Cardiac atrium fibroblast (primary cell): ENCODE measurements around the gene MAK. TPM values are rescaled to one million over a fixed set of nuclear protein-coding genes. Genes with fewer than 3 reads are reported as not detected.

Experiments
- total RNA-seq: library from RNA; depleted of rRNA; stranded (reverse); fragments of >200 nt; gene quantifications from 2 replicates; pipeline ENCODE4 v1.2.3, GENCODE V29; 2015

MAK gene
- total RNA-seq = not detected in 2 replicates

GRCh38 chr6:10837995-10838793, at the start of gene MAK:
Gene MAK, minus strand, starts transcription at chr6:10838539. Its CDS starts 7,891 bp downstream, at chr6:10830648.

GRCh38 chr6:10886691-10887502, 48.6 kb upstream of the MAK start, which contains the start of gene SYCP2L:
Gene SYCP2L, plus strand, starts transcription at chr6:10887052. Its CDS starts 75 bp downstream, at chr6:10887127.

GRCh38 chr6:10747251-10747972, 90.9 kb downstream of the MAK start, which contains the start of gene TMEM14B:
Gene TMEM14B, plus strand, starts transcription at chr6:10747805. Its CDS starts 1,441 bp downstream, at chr6:10749246.

GRCh38 chr6:10722820-10723566, 115.3 kb downstream of the MAK start, which contains the start of gene TMEM14C:
Gene TMEM14C, plus strand, starts transcription at chr6:10723070. Its CDS starts 1,544 bp downstream, at chr6:10724614.

Other genes starting within 250 kb of the MAK start
- 5.8 TPM in 1 of 2 replicates, not detected in the other for gene C6orf52, start 143.9 kb downstream of the MAK start, total RNA-seq
- gene PAK1IP1, start 143.6 kb downstream of the MAK start, total RNA-seq = 10.5 and 16.2 TPM in 2 replicates
- 194 and 198 TPM in 2 replicates for gene TMEM14C, start 115.5 kb downstream of the MAK start, total RNA-seq
- gene TMEM14B, start 90.7 kb downstream of the MAK start, total RNA-seq = 111 and 114 TPM in 2 replicates
- gene GCM2, start 43.5 kb upstream of the MAK start, total RNA-seq = not detected in 2 replicates
- gene SYCP2L, start 48.5 kb upstream of the MAK start, total RNA-seq = not detected in 2 replicates
- gene ELOVL2, start 205.8 kb upstream of the MAK start, total RNA-seq = 7.0 and 60.1 TPM in 2 replicates